Measurements from ENCODE around the gene TAS2R30.

The TAS2R30 gene

GRCh38 chr12:11171145-11171968 is 36.9 kb upstream of the TAS2R30 start, which contains the start of gene SMIM10L1:
TSS of gene SMIM10L1 (plus strand) at chr12:11171194. CDS start at chr12:11171357, 163 bp downstream.
- Histone ChIP-seq H3K27ac (peak within 1 kb of the TSS; percentile 98), H3K9me3 (ENCODE audit: severe bottlenecking) (no peaks in the 10 kb centered on the region), H3K27me3 (ENCODE audit: insufficient read depth, low read depth, severe bottlenecking) (no peaks in the 10 kb centered on the region), H3K4me3 (ENCODE audit: low read depth, low read length) (peak within 1 kb of the TSS; percentile 95), H3K36me3 (peaks cover 29% of the 10 kb centered on the region)
- DNase-seq, result peak; percentile 92
- TF ChIP-seq, protein P1, sequence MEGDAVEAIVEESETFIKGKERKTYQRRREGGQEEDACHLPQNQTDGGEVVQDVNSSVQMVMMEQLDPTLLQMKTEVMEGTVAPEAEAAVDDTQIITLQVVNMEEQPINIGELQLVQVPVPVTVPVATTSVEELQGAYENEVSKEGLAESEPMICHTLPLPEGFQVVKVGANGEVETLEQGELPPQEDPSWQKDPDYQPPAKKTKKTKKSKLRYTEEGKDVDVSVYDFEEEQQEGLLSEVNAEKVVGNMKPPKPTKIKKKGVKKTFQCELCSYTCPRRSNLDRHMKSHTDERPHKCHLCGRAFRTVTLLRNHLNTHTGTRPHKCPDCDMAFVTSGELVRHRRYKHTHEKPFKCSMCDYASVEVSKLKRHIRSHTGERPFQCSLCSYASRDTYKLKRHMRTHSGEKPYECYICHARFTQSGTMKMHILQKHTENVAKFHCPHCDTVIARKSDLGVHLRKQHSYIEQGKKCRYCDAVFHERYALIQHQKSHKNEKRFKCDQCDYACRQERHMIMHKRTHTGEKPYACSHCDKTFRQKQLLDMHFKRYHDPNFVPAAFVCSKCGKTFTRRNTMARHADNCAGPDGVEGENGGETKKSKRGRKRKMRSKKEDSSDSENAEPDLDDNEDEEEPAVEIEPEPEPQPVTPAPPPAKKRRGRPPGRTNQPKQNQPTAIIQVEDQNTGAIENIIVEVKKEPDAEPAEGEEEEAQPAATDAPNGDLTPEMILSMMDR (IDR thresholded peaks at IDR 0.05; ENCODE audit: low read depth, low read length), result no peak

GRCh38 chr12:11170810-11171144 is 36.3 kb upstream of the TAS2R30 start:
- Histone ChIP-seq H3K27ac (peak overlapping the region; percentile 98), H3K9me3 (ENCODE audit: severe bottlenecking) (no peaks in the 10 kb centered on the region), H3K4me3 (ENCODE audit: low read depth, low read length) (peak overlapping the region; percentile 95), H3K36me3 (peaks cover 34% of the 10 kb centered on the region), H3K27me3 (ENCODE audit: insufficient read depth, low read depth, severe bottlenecking) (no peaks in the 10 kb centered on the region)
- no peak for DNase-seq
- TF ChIP-seq, protein P1 (IDR thresholded peaks at IDR 0.05; ENCODE audit: low read depth, low read length), result no peak

GRCh38 chr12:11166300-11166699 is 31.9 kb upstream of the TAS2R30 start:
- Histone ChIP-seq H3K27ac (no peak overlapping the region), H3K9me3 (ENCODE audit: severe bottlenecking) (no peaks in the 10 kb centered on the region), H3K36me3 (peaks cover 48% of the 10 kb centered on the region), H3K4me3 (ENCODE audit: low read depth, low read length) (no peak overlapping the region), H3K27me3 (ENCODE audit: insufficient read depth, low read depth, severe bottlenecking) (no peaks in the 10 kb centered on the region)
- no peak for DNase-seq
- TF ChIP-seq, protein P1 (IDR thresholded peaks at IDR 0.05; ENCODE audit: low read depth, low read length), result no peak

DNA sequence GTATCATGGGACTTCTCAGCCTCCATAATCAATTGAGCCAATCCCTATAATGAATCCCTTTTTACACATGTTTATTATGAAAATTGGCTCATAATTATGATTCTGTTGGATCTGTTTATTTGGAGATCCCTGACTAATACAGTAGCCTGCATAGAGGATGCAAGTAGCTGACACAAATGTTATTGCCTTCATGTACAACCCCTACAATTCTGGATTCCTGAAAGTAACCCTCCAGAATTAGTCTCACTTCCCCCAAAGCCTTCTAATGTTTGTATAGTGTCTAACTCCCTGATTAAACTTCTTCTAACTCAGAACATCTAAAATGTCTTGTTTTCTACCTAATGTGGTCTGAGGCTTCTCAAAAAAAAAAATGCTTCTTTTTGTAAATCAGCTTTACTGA is 29.9 kb upstream of the TAS2R30 start:
- no peaks in the 10 kb centered on the region for H3K27me3 ChIP-seq (ENCODE audit: insufficient read depth, low read depth, severe bottlenecking)
- TF ChIP-seq, protein P1 (IDR thresholded peaks at IDR 0.05; ENCODE audit: low read depth, low read length), result no peak
- no peak overlapping the region for H3K4me3 ChIP-seq (ENCODE audit: low read depth, low read length)
- no peak for DNase-seq
- H3K36me3 ChIP-seq, result peaks cover 34% of the 10 kb centered on the region
- H3K27ac ChIP-seq, result no peak overlapping the region
- H3K9me3 ChIP-seq (ENCODE audit: severe bottlenecking), result no peaks in the 10 kb centered on the region

DNA sequence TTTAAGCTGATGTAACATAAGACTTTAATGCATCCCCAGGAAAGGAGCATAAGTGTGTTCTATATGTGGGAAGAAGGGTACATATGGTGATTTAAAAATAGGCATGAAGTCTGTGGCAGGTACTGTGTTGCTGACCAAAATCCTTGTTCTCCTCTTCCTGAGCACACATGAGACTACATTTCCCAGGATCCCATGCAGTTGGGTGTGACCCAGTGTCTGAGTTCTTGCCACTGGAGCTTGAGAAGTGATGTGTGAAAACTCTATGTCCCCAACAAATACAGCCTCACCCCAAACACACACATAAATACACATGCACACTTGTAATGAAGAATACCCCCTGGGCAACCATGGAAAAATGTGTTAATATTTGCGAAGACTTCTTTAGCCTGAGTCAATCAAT is 28.1 kb upstream of the TAS2R30 start:
- H3K9me3 ChIP-seq (ENCODE audit: severe bottlenecking), result no peaks in the 10 kb centered on the region
- TF ChIP-seq, protein P1 (IDR thresholded peaks at IDR 0.05; ENCODE audit: low read depth, low read length), result no peak
- DNase-seq, result no peak
- H3K4me3 ChIP-seq (ENCODE audit: low read depth, low read length), result no peak overlapping the region
- no peak overlapping the region for H3K27ac ChIP-seq
- H3K36me3 ChIP-seq, result peaks cover 25% of the 10 kb centered on the region
- no peaks in the 10 kb centered on the region for H3K27me3 ChIP-seq (ENCODE audit: insufficient read depth, low read depth, severe bottlenecking)
